Measurements from ENCODE around the gene CRYGN.

CRYGN gene

DNA sequence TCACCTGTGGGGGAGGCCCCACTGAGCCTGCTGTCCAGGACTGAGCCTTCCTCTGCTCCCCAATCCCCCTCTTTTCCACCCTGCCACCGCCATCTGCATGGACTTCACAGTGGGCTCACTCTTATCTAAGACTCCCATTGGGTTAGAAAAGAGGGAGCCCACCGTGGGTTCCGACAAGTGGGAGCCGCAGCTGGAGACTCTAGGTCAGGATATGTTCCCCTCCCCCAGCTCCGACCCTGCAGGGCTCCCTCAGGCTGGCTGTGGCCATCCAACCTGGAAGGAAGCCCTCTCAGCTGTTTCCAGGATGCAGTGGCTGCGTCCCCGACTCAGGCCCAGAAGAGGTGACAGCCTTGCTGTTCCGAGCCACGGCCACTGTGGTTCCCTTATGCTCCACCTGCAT lies 34.9 kb downstream of the CRYGN start:
- DNase-seq, result no peak

DNA sequence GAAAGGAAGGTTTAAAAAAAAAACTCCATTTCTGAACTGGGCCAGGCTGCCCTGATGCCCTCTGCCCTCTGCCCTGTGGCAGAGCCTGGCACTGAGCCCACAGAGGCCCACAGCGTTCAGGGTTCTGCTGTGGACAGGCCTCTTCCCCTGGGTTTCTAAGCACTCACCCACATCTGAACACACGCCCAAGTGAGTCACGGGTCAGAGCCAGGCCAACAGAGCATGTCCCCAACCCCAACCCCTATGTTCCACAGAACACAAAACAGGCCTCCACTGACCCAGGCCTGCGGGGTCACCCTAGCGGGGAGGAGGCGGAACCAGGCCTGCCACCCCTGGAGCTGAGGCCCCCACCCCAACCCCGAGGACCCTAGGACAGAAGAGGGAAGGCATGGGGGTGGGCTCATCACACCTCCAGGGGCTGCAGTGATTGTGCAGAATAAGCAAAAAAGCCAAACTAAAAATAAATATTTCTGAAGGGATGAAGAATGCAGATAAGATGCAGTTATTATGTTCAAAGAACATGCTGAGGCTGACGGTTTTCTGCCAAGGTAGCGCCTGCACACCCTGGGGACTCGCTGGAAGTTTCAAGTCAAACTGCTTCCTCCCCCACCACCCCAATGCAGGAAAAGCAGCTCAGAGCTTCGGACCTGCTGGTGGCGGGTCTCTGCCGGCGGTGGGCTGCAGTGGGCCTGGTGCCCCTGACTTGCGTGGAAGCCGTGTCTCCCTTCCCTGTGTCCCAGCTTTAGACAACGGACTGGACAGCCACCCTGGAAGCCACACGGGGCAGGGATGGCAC lies 35.5 kb downstream of the CRYGN start:
- DNase-seq, result no peak

DNA sequence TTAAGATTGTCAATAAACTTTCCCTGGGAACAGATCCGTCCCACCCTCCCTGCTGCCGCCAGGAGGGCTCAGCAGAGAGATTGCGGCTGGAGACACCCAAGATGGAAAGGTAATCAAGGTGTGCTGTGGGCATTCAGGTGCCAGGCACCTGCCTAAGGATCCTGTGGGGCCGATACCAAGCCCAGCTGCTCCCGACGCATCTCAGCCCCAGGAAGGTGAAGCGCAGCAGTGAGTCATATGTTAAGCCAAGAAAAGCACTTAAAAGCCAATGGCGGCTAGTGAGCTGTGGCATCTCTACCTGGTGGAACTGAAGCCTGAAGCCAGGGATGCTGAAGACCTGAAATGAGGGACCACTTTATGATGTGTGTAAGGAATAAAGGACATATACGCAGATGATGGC lies 36.2 kb downstream of the CRYGN start:
- no peak for DNase-seq

DNA sequence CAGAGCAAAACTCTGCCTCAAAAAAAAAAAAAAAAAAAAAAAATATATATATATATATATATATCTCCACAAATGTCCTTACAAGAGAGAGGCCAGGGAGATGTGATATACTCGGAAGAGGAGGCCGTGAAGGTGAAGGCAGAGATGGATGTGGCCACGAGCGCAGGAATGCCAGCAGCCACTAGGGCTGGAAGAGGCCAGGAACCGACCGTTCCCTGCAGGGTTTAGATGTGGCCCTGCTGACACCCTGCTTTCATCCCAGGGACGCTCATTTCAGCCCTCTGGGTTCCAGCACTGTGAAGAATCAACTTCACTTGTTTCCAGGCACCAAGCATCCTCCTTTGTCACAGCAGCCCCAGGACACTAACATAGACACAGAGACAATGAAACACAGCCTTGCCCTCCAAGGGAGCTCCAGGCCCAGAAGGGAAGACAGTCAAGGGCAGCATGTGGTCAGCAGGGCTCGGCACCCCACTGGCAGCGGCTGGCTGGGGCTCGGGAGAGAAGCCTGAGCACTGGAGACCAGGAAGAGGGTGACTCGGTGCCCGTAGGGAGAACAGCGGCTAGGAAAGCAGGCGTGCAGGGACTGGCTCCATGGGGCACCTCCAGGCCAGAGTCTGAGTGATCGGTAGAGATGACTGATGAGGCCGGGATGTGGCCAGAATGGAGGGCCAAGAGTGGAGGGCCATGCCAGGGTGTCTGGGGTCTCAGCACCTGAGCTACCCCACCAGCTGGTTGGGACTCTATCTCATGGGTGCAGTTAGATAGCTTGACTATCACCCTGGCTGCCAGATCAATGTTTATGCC lies 37.7 kb downstream of the CRYGN start:
- DNase-seq, result no peak

DNA sequence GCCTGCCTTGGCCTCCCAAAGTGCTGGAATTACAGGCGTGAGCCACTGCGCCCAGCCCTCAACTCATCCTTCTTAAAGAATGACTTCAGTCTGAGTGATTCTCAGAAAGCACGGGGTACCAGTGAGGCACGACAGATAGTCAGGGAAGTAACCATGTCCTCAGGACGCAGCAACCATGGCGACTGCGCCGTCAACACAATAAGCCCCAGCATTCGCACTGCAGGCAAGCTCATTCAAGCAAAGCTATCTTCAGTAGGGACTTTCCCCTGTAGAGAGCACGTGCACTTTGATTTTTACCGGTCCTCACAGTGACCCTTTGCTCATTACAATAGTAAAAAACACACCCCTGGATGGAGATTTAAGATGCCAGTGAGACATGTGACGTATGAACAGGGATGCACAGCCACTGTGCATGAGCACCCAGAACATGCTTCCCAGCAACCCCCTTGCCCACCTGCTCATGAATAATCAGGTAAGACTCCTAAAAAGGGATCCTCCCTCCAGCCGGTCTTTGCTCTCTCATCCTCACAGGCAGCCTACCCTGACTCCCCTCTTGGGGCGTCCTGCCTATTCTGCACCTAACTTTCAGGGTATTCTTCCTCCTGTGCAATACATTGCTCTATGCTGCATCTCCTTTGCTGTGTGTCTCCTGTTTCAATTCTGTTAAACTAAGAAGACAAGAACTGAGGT lies 39.2 kb downstream of the CRYGN start:
- no peak for DNase-seq

DNA sequence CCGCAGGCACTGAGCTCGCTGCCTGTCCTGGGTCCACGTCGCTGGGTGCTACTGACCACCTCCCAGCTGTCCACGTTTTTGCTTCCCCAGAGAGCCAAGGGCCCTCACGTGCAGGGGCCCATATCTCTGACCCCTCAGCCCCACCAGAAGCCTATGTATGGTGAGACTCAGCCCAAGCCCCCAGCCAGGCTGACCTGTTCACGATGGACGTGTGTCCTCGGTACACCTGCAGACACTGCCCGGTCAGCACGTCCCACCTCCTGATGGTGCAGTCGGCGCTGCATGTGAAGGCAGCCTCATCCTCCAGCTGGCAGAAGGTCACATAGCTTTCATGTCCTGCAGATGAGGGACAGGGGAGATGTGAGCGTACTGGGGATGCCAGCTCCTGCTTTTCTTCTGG lies 40.0 kb downstream of the CRYGN start:
- no peak for DNase-seq

DNA sequence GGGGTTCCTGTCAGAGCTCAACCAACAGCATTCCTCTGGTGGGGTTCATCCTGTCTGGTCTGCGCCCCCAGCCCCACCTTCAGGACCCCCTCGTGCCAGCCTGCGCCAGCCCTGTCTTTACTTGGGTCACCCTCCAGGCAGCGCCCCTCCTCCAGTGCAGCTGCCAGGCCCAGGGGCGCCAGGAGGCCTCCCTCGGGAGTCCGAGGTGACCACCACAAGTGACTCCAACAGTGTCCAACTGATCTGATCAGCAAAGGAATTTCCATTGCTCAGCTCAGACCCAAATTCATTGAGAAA lies 40.7 kb downstream of the CRYGN start:
- DNase-seq, result no peak

DNA sequence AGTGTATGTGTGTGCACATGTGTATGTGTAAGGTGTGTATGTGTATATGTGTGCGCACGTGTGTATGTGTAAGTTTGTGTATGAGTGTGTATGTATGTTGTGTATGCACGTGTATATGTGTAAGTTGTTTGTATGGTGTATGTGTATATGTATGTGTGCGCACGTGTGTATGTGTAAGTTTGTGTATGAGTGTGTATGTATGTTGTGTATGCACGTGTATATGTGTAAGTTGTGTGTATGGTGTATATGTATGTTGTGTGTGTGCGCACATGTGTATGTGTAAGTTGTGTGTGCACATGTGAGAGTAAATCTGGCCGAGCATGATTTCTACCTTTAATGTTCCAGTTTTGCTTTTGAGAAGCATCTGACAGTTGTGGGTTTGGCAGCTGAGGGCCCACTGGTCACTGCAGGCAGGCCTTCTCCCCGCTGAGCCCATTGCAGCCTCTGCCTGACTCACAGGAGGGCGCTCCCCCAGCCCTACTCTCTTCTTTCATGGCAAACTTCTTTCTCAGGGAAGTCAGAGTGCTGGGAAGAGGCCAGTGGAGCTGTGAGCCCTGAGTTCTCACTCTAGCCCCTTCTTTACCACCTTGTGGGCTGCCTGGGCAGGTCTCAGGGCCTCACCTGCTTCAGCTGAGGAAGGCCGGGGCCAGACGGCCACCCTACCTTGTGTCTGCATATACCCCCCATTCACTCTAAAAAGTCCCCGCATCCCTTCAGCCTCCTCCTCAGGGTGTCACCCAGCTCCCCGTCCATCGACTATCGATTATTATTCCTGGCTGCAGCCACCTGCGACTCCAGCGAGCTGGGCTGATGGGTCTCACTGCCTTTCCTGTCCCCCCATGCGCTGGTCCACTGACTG lies 41.3 kb downstream of the CRYGN start:
- DNase-seq, result no peak

DNA sequence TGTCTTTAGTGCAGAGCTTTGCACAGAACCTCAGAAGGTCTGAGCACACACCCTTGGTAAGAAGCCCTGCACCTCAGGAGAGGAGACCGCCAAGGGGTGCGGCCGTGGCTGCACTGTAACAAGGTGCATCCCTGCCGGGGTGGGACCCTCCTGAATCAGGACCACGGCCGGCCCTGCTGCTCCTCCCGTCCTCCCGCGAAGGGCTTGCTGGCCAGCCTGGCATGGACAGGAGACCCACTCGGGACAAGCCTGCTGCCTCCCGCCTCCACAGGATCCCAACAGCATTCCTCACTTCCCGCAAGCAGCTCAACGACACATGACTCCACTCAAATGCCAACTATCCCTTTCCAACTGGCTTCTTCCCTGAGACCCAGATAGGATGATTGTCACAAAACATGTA lies 42.9 kb downstream of the CRYGN start:
- DNase-seq, result no peak

DNA sequence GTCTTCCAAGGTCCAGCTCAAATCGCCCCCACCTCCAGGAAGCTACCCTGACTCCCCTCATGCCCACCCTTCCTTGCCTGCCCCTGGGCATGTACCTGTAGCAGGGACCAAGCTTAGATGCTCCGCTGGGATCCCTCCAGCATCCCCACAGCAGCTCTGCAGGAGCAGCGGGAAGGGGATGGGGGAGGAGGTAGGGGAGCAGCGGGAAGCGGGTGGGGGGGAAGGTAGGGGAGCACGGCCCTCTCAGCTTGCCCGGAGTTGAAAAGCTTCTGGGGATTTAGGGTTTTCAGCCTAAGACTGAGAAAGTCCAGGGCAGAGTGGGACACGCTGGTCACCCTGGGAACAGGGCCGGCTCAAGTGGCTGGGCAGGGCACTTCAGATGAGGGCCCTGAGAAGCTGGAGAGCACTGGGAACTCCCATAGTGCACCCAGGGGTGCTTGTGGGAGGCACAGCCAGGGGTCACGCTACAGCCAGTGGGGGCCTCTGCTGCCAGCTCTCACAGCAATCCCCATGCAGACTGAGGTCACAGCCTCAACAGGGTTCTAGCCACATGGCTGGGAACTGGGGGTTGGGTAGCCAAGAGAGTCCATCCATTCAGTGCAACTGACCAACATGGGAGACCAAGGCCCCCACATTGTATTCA lies 43.5 kb downstream of the CRYGN start:
- DNase-seq, result no peak

DNA sequence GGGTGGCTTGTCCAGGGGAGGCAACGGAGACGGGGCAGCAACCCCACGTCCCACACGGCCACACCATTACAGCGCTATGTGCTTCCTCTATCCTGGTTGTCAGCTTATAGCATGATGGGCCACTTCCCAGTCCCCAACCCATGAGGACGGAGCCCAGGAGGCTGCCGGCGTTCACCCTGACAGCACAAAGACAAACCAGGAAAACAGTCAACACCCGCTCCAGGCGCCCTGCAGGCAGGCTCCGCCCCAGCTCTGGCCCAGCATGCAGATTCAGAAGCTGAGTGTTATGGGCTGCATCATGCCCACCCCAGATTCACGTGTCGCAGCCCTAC lies 44.9 kb downstream of the CRYGN start:
- DNase-seq, result no peak

DNA sequence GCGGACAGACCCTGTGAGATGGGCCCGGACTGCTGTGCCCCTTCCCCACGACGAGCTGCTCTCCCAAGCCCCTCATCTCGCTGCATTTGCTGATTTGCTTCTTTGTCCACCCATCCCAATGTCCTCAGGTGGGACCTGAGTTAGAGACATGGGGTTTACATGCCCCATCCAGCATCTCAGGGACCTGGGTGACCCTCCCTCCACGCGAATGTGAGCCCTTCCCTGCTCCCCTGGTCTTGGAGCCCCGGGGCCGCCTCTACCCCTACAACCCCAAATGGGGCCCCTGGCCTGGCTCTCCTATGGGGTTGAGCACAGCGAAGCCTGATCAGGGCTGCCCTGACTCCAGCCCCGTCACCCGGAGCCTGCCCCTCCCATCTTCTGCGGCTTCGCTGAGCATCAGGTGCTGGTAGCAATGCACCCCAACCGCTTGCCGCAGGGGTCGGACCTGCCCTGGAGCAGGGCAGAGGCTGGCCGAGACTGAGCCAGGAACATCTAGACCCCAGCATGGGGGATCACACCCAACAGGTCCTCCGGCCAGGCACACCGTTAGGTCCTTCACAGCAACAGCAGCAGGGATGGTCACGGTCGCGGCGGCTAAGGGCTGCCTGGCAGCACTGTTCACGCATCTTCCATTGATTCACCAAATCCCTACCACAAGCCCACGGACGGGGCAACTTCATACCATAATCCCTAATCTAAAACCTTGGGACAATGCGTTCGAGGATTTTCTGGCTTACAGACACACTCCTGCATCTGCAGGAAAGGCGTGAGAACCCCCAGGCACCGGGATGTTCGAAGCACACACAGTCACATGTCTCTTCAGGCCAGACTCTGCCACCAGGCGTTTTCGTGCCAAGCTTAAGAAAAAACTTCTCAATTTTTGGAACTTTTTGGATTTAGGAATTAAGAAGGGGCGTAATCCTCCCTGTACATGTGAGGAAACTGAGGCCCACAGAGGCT lies 45.6 kb downstream of the CRYGN start:
- no peak for DNase-seq

DNA sequence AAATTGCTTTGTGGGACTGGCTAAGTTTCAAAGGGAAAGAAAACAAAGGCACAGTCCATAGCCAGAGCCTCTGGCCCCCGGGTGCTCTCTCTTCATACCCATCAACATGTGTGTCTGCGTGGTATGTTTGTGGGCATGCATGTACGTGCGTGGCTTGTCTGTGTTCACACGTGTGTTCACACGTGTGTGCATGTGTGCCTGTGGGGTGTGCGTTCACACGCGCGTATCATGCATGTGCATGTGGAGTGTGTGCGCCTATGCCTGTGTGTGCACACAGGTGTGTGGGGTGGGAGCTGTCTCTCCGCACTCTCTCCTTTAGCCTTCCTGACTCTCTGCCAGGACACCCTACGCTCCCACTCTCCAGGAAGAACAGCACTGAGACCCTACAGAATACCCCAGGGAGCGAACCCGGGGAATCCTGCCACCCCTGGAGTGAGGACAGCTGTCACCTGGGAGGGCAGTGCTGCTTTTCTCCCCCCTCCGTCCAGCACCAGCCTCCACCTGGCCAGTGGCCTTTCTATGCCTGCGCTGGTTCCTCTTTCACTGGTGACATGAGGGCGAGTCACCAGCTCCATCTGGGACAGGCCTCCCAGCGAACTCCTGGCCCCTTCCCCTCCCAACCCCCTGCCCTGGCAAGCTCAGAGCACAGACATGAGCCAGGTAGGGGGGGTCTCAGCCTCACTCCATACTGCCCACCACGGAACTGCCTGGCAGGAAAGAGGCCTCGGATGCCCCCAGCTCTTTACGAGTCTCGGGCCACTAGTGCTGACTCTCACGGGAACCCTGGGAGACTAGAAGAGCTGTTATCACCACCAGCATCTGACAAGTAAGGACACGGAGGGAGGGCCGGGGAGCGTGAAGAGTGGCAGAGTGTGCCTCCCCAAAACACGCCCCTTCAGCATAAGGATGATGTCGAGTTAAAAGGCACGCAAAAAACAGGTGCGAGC lies 46.6 kb downstream of the CRYGN start:
- DNase-seq, result no peak

DNA sequence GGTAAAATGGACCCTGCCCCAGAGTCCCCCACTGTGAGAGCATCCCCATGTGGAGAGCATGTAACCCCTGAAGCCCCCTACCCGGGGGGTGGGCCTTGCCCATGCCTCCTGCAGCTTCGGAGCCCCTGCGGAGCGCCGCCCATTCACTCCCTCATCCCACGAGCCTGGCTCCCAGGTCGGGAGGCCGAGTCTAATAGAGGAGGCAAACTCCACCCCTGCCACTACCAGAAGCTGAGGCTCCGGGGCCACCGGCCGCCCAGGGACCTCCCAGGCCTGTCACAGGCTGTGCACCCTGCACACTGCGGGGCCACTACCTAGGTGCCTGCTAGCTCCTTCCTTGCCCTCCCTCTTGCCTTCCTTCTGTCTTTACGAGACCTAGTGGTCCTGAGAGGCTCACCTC lies 47.5 kb downstream of the CRYGN start:
- no peak for DNase-seq

DNA sequence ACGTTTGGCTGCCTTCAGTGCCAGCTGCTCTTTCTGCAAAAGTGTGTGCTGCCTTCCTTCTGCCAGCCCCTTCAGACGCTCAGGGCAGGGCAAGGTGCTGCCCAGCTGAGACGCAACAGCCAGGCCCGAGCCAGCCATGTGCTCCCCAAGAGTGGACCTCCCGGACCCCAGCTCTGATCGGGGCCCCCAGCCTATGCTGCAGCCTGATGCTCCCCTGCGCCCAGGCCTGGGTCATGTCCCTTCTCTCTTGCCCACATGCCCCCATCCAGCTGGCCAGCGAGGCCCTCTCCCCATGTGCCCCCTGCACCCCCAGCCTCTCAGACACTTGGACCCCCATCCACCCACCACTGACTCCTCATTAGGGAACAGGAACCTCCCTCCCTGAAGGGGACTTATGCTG lies 47.9 kb downstream of the CRYGN start:
- no peak for DNase-seq

DNA sequence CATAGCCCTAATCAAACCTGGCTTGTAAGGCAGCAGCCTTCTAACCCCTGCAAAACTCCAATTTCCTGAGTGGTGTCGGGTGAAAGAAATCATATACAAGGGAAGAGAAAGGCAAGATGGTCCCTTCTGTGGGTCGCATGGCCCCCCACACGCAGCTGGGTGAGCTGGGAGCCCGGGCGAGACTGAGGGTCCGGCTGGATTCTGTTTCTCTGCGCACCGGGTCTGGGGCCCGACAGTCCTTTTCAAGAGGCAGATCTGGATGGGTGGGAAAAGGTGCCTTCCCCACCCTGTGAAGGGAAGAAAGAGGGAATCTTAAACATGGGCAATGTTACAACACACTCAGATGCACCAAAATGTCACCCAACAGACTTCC lies 48.6 kb downstream of the CRYGN start:
- DNase-seq, result no peak

DNA sequence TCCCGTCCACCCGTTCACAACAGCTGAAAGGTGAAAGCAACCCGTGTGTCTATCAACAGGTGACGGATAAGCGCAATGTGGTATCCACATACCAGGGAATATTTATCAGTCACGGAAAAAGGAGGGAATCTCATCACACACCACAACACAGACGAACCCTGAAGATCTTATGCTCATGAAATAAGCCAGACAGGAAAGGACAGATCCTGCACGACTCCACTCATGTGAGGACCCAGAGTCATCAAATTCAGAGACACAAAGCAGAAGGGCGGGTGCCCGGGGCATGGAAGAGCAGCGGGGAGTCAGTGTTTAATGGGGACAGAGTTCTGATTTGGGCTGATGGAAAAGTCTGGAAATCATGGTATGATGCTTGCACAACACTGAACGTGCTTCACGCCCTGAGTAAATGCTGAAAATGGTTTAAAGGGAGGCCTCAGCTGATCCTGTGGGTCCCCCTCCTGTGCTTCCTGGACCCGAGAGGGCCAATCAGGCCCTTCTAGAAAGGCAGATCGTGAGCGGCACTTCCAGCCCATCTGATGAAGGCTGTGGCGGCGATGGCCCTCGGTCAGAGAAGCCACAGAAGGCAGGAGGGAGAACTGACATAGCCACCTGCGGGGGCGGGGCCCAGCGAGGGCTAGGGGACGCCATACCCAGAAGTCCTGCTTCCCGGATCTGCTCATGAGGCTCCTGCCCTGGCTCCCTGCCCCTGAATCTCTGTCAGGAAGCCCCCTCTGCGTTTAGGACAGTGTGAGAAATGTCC lies 49.2 kb downstream of the CRYGN start:
- no peak for DNase-seq

DNA sequence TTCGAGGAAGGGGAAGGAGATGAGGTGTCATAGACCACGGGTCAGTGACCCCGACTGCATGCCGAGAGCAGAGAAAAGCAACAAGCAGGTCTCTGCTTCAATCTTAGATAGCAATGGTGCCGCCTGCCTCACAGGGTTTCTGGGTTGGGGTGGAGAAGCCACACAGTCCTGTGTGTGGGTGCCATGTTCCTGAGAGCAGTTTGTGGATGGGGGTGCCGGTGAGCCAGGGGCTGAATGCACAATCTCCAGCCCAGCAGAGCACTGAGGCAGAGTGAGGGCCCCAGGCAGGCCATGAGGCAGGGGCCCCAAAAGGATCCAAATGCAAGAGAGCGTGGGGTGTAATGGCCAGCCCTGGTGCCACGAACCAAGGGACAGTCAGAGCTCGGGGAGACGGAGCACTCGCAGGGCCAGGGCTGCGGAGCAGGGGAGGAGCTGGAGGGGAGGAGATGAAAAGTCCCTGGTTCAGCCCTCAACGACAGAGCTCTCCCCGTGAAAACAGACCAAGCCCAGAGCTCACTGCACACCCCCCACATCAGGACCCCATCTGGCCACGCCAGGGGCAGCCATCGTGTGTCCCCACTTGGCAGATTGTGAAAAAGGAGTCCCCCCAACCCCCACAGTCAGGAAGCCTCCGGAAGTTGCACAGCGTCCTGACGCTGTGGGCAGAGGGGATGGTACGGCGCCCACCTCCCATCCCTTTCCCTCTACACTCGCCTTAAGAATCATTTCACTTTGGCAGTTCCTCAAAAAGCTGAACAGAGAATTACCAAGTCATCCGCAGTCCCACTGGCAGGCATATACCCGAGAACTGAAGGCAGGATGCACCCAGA lies 50.0 kb downstream of the CRYGN start:
- DNase-seq, result no peak

Measured in bone marrow (tissue), 2 donors.